ENCODE measurements around the gene OR6B2. TPM values are rescaled to one million over a fixed set of nuclear protein-coding genes. Genes with fewer than 3 reads are reported as not detected.
A peak's percentile ranks its signal among the peaks of the same experiment; 100 is the strongest.

Gene OR6B2
- total and polyA plus RNA-seq, 2 donors = not detected

DNA sequence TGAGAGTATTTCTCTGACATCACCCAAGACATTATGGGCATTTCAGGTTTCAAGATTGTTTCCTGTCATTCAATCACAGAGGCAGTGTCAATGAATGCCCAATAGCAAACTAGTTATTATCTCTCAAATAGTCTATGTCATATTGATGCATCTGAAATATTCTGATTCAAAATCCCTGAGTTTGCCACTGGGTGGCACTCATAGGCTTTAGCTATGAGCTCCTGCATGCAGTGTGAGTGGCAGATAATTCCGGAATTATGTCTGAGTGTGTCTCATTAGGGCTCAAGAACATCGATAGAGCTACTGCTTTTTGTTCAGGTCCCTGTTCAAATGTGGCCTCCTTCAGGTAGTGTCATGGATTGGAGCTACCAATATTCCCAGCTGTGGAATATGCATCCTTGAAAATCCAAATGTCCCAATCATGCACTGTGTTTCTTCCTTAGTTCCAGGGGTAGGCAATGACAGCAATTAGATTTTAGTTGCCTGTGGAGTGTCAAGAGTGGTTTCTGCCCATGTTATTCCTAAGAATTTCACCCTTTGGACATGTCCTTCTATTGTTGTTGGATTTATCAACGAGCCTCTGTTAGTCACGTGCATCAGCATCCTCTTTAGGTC, 30.9 kb upstream of the OR6B2 start:
- Histone ChIP-seq H3K27me3 (ENCODE audit: control insufficient read depth in 2 of 2, insufficient read depth in 1 of 2, low read length in 1 of 2) (peaks cover 0 to 8% of the 10 kb centered on the region in 2 donors), H3K27ac (ENCODE audit: low read depth in 1 of 2, low read length in 1 of 2) (no peak overlapping the region), H3K4me3 (ENCODE audit: low read length in 2 of 2) (no peak overlapping the region), H3K36me3 (ENCODE audit: control insufficient read depth in 2 of 2, insufficient read depth in 2 of 2, low read length in 1 of 2) (no peaks in the 10 kb centered on the region), H3K4me1 (ENCODE audit: control insufficient read depth in 2 of 2, insufficient read depth in 2 of 2, low read length in 2 of 2) (no peaks in the 10 kb centered on the region), H3K9me3 (ENCODE audit: control insufficient read depth in 2 of 2, insufficient read depth in 1 of 2, low read length in 1 of 2) (no peaks in the 10 kb centered on the region)
- WGBS = 48% methylated on average over 4 of the region's 4 CpGs
- peak in 8 of 9 donors; percentile 7 to 56 (median 16) for DNase-seq (ENCODE audit: low read depth in 6 of 9, low spot score in 9 of 9)

DNA sequence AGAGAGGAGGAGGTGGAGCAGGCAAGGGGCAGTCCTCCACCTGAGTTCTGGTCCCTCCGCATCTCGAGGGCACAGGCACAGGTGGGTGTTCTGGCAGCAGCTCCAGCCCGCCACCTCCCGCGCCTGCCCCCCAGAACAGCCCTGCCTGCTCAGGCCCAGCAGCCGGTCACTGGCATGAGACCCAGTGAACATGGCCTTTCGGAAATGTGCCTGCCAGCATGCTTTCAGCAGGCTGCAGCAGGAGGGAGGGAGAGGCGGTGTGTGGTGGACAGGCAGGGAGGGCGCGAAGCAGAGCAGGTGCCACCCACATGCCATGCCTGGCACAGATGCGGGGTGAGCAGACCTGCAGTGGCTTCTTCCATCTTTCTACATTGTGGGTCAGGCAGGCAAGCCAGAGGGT, 26.4 kb upstream of the OR6B2 start:
- 91% methylated on average over 11 of the region's 11 CpGs for WGBS
- peaks cover 0 to 27% of the 10 kb centered on the region in 2 donors for H3K27me3 ChIP-seq (ENCODE audit: control insufficient read depth in 2 of 2, insufficient read depth in 1 of 2, low read length in 1 of 2)

DNA sequence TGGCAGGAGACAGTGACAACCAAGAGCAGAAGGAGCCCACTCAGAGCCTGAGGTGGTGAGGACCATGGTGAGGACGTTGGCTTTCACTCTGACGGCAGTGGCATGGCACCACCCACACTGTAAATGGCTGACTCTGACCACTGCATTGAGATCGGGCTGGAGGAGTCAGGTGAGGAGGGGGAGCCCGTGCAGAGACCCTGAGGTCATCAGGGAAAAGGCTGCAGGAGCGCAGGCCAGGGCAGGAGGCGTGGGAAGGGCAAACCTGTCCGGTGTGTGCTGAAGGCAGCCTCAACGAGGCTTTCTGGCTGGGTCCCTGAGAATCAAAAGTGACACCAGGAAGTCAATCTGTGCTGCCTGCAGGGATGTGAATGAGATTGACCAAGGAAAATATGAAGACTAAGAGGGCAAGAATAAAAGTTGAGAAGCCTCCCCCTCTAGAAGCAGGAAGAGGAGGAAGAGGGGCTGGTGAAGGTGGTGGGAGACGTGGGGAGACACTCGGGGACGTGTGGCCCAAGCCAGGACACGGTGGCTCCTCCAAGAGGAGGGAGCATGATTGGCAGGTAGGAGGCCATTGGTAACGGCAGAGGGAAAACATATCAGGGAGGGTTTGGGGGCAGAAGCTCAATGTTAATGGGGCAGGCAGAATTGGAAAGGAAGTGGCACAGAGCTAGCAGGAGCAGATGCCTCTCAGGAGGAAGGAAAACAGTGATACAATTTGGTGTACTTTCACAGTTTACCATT, 25.1 kb upstream of the OR6B2 start:
- Histone ChIP-seq H3K27me3 (ENCODE audit: control insufficient read depth in 2 of 2, insufficient read depth in 1 of 2, low read length in 1 of 2) (peaks cover 0 to 30% of the 10 kb centered on the region in 2 donors), H3K27ac (ENCODE audit: low read depth in 1 of 2, low read length in 1 of 2) (no peak overlapping the region), H3K9me3 (ENCODE audit: control insufficient read depth in 2 of 2, insufficient read depth in 1 of 2, low read length in 1 of 2) (no peaks in the 10 kb centered on the region), H3K36me3 (ENCODE audit: control insufficient read depth in 2 of 2, insufficient read depth in 2 of 2, low read length in 1 of 2) (no peaks in the 10 kb centered on the region), H3K4me1 (ENCODE audit: control insufficient read depth in 2 of 2, insufficient read depth in 2 of 2, low read length in 2 of 2) (no peaks in the 10 kb centered on the region), H3K4me3 (ENCODE audit: low read length in 2 of 2) (no peak overlapping the region)
- WGBS = 55% methylated on average over 13 of the region's 13 CpGs
- DNase-seq (ENCODE audit: low read depth in 6 of 9, low spot score in 9 of 9) = no peak

More for the DNA sequence above, 26.4 kb upstream of the OR6B2 start:
- no peak overlapping the region for H3K27ac ChIP-seq (ENCODE audit: low read depth in 1 of 2, low read length in 1 of 2)
- no peaks in the 10 kb centered on the region for H3K36me3 ChIP-seq (ENCODE audit: control insufficient read depth in 2 of 2, insufficient read depth in 2 of 2, low read length in 1 of 2)
- DNase-seq (ENCODE audit: low read depth in 6 of 9, low spot score in 9 of 9) = no peak
- H3K4me1 ChIP-seq (ENCODE audit: control insufficient read depth in 2 of 2, insufficient read depth in 2 of 2, low read length in 2 of 2) = no peaks in the 10 kb centered on the region
- no peaks in the 10 kb centered on the region for H3K9me3 ChIP-seq (ENCODE audit: control insufficient read depth in 2 of 2, insufficient read depth in 1 of 2, low read length in 1 of 2)
- H3K4me3 ChIP-seq (ENCODE audit: low read length in 2 of 2) = no peak overlapping the region

DNA sequence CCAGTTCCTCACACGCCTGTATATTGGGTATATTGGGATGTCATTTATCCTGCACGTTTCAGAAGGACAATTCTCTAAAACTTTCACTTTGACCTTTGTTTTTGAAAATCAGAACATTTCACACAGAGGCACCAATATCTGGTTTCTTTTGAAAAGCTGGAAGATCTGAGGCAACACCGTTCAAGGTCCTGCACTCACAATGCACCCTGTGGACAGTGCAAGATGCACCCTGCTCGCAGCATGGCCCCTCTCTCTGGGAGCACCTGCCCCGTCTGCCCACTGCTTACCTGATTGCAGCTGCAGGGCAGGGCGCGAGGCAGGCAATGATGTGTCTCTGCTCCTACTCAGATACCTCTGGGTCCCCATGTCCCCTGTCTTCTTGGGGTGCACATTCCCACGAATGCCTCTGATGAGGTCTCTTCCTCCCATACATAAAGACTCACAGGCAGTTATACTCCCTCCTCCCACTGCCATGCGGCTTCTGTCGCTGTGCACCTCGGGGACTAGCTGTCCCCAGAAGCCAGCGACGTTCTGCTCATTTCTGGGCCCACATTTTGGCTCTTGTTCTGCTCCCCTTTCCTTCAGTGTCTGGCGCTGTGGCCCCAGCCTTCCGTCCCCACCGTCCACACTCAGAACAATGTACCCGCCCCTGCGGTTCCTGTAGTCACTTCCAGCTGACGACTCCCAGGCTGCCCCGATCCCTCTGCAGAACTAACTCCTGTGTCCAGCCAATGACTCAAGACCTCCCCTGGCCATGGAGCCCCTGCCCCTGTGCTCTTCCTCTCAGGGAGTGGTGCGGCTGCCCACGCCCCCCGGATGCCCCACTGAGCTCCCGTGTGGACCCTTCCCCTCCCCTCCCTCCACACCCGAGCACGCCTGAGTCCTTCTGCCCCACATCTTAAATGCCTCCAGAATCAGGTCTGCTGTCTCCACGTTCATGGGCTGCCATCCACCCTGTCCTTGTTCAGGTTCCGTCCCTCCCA, 23.2 kb upstream of the OR6B2 start, which contains the start of gene OR6B3:
Gene OR6B3, minus strand, starts transcription at position 349 of the 983 bp plus-strand sequence.
- no peak within 1 kb of the TSS for H3K27ac ChIP-seq (ENCODE audit: low read depth in 1 of 2, low read length in 1 of 2)
- H3K27me3 ChIP-seq (ENCODE audit: control insufficient read depth in 2 of 2, insufficient read depth in 1 of 2, low read length in 1 of 2) = peaks cover 0 to 35% of the 10 kb centered on the region in 2 donors
- H3K4me1 ChIP-seq (ENCODE audit: control insufficient read depth in 2 of 2, insufficient read depth in 2 of 2, low read length in 2 of 2) = no peaks in the 10 kb centered on the region
- 62% methylated on average over 28 of the region's 28 CpGs for WGBS
- H3K36me3 ChIP-seq (ENCODE audit: control insufficient read depth in 2 of 2, insufficient read depth in 2 of 2, low read length in 1 of 2) = no peaks in the 10 kb centered on the region
- H3K4me3 ChIP-seq (ENCODE audit: low read length in 2 of 2) = no peak within 1 kb of the TSS
- H3K9me3 ChIP-seq (ENCODE audit: control insufficient read depth in 2 of 2, insufficient read depth in 1 of 2, low read length in 1 of 2) = no peaks in the 10 kb centered on the region
- no peak for DNase-seq (ENCODE audit: low read depth in 6 of 9, low spot score in 9 of 9)

DNA sequence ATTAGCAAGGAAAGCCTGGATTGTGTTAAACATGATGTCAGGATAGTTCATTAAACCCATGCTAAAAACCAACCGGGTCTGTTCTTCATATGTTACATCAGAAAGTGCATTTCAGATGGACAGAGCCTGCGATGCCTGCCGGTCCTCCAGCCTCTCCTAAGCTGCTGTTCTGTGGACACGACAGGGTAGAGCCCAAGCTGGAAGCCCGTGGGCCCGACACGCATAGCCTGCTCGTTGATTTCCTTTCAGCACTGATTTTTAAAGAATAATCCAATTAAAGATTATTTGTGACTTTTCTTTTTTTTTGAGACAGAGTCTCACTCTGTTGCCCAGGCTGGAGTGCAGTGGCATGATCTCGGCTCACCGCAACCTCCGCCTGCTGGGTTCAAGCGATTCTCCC, 22.3 kb upstream of the OR6B2 start:
- Histone ChIP-seq H3K4me1 (ENCODE audit: control insufficient read depth in 2 of 2, insufficient read depth in 2 of 2, low read length in 2 of 2) (no peaks in the 10 kb centered on the region), H3K36me3 (ENCODE audit: control insufficient read depth in 2 of 2, insufficient read depth in 2 of 2, low read length in 1 of 2) (no peaks in the 10 kb centered on the region), H3K4me3 (ENCODE audit: low read length in 2 of 2) (no peak overlapping the region), H3K27ac (ENCODE audit: low read depth in 1 of 2, low read length in 1 of 2) (no peak overlapping the region), H3K9me3 (ENCODE audit: control insufficient read depth in 2 of 2, insufficient read depth in 1 of 2, low read length in 1 of 2) (no peaks in the 10 kb centered on the region), H3K27me3 (ENCODE audit: control insufficient read depth in 2 of 2, insufficient read depth in 1 of 2, low read length in 1 of 2) (peaks cover 0 to 39% of the 10 kb centered on the region in 2 donors)
- no peak for DNase-seq (ENCODE audit: low read depth in 6 of 9, low spot score in 9 of 9)
- 88% methylated on average over 12 of the region's 12 CpGs for WGBS

DNA sequence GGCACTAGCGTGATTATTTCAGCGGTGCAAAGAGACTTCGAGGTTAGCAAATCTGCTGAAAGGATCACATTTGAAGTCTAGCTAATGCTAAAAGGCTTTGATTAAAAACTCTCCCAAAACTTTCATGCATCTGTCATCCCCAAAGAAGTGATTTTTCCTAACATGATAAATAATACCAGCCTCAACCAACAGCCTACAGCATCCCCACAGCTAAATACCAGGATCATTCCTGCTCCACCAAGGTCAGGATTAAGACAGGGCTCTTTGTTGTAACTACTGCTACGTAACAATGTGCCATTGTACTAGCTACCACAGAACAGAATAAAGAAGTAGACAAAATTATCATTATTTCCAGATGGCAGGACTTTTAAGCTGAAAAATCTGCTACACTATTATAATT, 21.5 kb upstream of the OR6B2 start:
- Histone ChIP-seq H3K9me3 (ENCODE audit: control insufficient read depth in 2 of 2, insufficient read depth in 1 of 2, low read length in 1 of 2) (no peaks in the 10 kb centered on the region), H3K27me3 (ENCODE audit: control insufficient read depth in 2 of 2, insufficient read depth in 1 of 2, low read length in 1 of 2) (peaks cover 0 to 39% of the 10 kb centered on the region in 2 donors), H3K4me1 (ENCODE audit: control insufficient read depth in 2 of 2, insufficient read depth in 2 of 2, low read length in 2 of 2) (no peaks in the 10 kb centered on the region), H3K36me3 (ENCODE audit: control insufficient read depth in 2 of 2, insufficient read depth in 2 of 2, low read length in 1 of 2) (no peaks in the 10 kb centered on the region), H3K4me3 (ENCODE audit: low read length in 2 of 2) (no peak overlapping the region), H3K27ac (ENCODE audit: low read depth in 1 of 2, low read length in 1 of 2) (no peak overlapping the region)
- no peak for DNase-seq (ENCODE audit: low read depth in 6 of 9, low spot score in 9 of 9)
- WGBS = 83% methylated on average over 4 of the region's 4 CpGs

DNA sequence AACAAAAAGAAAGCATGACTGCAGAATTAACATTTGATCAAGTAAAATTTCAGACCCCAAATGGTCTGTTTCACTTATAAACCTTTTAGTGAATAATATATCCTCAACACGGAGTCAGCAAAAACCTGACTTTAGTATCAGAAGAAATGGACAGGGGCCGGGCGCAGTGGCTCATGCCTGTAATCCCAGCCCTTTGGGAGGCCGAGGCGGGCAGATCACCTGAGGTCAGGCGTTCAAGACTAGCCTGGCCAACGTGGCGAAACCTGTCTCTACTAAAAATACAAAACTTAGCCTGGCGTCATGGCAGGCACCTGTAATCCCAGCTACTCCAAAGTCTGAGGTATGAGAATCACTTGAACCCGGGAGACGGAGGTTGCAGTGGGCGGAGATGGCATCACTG, 20.0 kb upstream of the OR6B2 start:
- no peaks in the 10 kb centered on the region for H3K9me3 ChIP-seq (ENCODE audit: control insufficient read depth in 2 of 2, insufficient read depth in 1 of 2, low read length in 1 of 2)
- H3K4me3 ChIP-seq (ENCODE audit: low read length in 2 of 2) = no peak overlapping the region
- DNase-seq (ENCODE audit: low read depth in 6 of 9, low spot score in 9 of 9) = no peak
- no peaks in the 10 kb centered on the region for H3K4me1 ChIP-seq (ENCODE audit: control insufficient read depth in 2 of 2, insufficient read depth in 2 of 2, low read length in 2 of 2)
- H3K36me3 ChIP-seq (ENCODE audit: control insufficient read depth in 2 of 2, insufficient read depth in 2 of 2, low read length in 1 of 2) = no peaks in the 10 kb centered on the region
- H3K27me3 ChIP-seq (ENCODE audit: control insufficient read depth in 2 of 2, insufficient read depth in 1 of 2, low read length in 1 of 2) = peaks cover 0 to 34% of the 10 kb centered on the region in 2 donors
- H3K27ac ChIP-seq (ENCODE audit: low read depth in 1 of 2, low read length in 1 of 2) = no peak overlapping the region
- WGBS = 81% methylated on average over 12 of the region's 12 CpGs

DNA sequence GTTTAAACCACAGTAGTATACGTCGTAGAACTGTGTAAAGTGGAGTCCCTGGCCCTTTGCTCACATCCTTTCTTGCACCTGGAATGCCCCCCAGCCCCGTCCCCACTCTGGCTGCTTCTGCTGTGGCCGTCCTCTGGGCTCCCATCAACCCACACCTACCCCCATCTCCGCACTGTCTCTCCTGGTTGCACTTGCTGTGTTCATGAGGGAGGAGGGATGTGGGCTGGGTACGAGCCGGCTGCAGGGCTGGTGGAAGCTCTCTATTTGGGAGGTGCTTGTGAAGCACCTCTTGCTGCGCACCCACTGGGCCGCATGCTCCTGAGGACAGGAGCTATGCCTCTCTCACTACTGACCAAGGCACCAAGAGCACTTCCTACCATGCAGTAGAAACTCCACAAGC, 18.0 kb upstream of the OR6B2 start:
- H3K4me1 ChIP-seq (ENCODE audit: control insufficient read depth in 2 of 2, insufficient read depth in 2 of 2, low read length in 2 of 2) = no peaks in the 10 kb centered on the region
- H3K9me3 ChIP-seq (ENCODE audit: control insufficient read depth in 2 of 2, insufficient read depth in 1 of 2, low read length in 1 of 2) = no peaks in the 10 kb centered on the region
- H3K27me3 ChIP-seq (ENCODE audit: control insufficient read depth in 2 of 2, insufficient read depth in 1 of 2, low read length in 1 of 2) = peaks cover 0 to 18% of the 10 kb centered on the region in 2 donors
- no peak overlapping the region for H3K27ac ChIP-seq (ENCODE audit: low read depth in 1 of 2, low read length in 1 of 2)
- H3K36me3 ChIP-seq (ENCODE audit: control insufficient read depth in 2 of 2, insufficient read depth in 2 of 2, low read length in 1 of 2) = no peaks in the 10 kb centered on the region
- H3K4me3 ChIP-seq (ENCODE audit: low read length in 2 of 2) = no peak overlapping the region
- WGBS = 84% methylated on average over 9 of the region's 9 CpGs
- DNase-seq (ENCODE audit: low read depth in 6 of 9, low spot score in 9 of 9) = no peak
